IMR-90 (cell line): ENCODE measurements around the gene RPS19.

Source experiments
- CEBPB ChIP-seq: IDR thresholded peaks from 2 replicates; pipeline ENCODE4 v1.6.1; 2012; ENCODE audit warnings: low read depth, low read length, improper control_type of control experiment
- FOS ChIP-seq: fragments of 150-350 bp; IDR thresholded peaks from 2 replicates; pipeline ENCODE4 v1.6.1; 2016; ENCODE audit warnings: low read depth, low read length
- MAFK ChIP-seq: IDR thresholded peaks from 2 replicates; pipeline ENCODE4 v1.6.1; 2012; ENCODE audit warnings: low read depth, low read length, improper control_type of control experiment
- MAZ ChIP-seq: IDR thresholded peaks from 2 replicates; pipeline ENCODE4 v1.6.1; 2012; ENCODE audit warnings: low read depth, mild to moderate bottlenecking, low read length, improper control_type of control experiment, moderate library complexity, borderline replicate concordance
- MXI1 ChIP-seq: IDR thresholded peaks from 2 replicates; pipeline ENCODE4 v1.6.1; 2012; ENCODE audit warnings: low read depth, mild to moderate bottlenecking, low read length, moderate library complexity, borderline replicate concordance
- NFE2L2 ChIP-seq: fragments of 150-350 bp; IDR thresholded peaks from 2 replicates; pipeline ENCODE4 v1.6.1; 2016; ENCODE audit warnings: low read depth, mild to moderate bottlenecking, low read length
- POLR2A ChIP-seq: IDR thresholded peaks from 2 replicates; pipeline ENCODE4 v1.6.1; 2012; ENCODE audit warnings: mild to moderate bottlenecking, low read depth, low read length
- RAD21 ChIP-seq: IDR thresholded peaks from 2 replicates; pipeline ENCODE4 v1.6.1; 2012; ENCODE audit warnings: low read length, improper control_type of control experiment
- RCOR1 ChIP-seq: IDR thresholded peaks from 2 replicates; pipeline ENCODE4 v1.6.1; 2012; ENCODE audit warnings: mild to moderate bottlenecking, low read length, improper control_type of control experiment; ENCODE audit not compliant: insufficient replicate concordance
- RFX5 ChIP-seq: IDR thresholded peaks from 2 replicates; pipeline ENCODE4 v1.8.0; 2012; ENCODE audit warnings: low read depth, mild to moderate bottlenecking, low read length, moderate library complexity
- SMC3 ChIP-seq: fragments of 150-350 bp; IDR thresholded peaks from 2 replicates; pipeline ENCODE4 v1.6.1; 2016; ENCODE audit warnings: low read depth, mild to moderate bottlenecking, antibody characterized with exemption, low read length, moderate library complexity
- TF ChIP-seq, protein P1 (sequence below): conservative IDR thresholded peaks from 2 replicates; pipeline ENCODE4 v1.5.1; 2012; ENCODE audit warnings: mild to moderate bottlenecking, low read depth, low read length, improper control_type of control experiment
- TF ChIP-seq, protein P2 (sequence below): fragments of 150-350 bp; IDR thresholded peaks from 2 replicates; pipeline ENCODE4 v1.6.1; 2016; ENCODE audit warnings: low read depth, mild to moderate bottlenecking, low read length, moderate library complexity, borderline replicate concordance

DNA sequence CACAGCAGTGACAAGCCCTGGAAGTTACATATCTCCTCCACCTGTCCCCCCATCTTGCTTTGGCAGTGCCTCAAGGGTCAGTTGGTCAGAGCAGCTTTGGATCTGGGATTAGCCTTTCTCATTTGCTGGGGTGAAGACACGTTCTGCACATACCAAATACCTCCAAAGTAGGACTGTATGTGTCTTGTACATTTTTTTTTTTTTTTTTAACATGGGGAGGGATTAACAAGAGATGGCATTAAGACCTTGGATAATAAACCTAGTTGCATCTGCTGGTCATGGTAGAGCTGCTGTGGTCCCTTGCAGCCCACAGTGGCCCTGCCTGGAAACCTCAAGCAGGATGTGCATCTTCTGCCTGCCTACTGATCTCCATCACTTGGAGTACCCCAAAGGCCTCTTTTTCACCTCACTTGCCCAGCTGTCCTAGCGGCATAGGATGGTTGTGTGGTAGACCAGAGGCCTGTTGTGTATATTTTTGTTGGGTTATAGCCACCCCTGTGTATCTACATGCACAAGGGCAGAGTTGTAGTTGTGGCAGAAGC is 2.5 kb downstream of the RPS19 start:
- TF ChIP-seq POLR2A (no peak), RAD21 (no peak), MAZ (no peak), NFE2L2 (no peak), MAFK (no peak), SMC3 (no peak), RCOR1 (no peak), RFX5 (no peak), CEBPB (no peak), MXI1 (no peak), FOS (no peak)
- TF ChIP-seq, protein P1, sequence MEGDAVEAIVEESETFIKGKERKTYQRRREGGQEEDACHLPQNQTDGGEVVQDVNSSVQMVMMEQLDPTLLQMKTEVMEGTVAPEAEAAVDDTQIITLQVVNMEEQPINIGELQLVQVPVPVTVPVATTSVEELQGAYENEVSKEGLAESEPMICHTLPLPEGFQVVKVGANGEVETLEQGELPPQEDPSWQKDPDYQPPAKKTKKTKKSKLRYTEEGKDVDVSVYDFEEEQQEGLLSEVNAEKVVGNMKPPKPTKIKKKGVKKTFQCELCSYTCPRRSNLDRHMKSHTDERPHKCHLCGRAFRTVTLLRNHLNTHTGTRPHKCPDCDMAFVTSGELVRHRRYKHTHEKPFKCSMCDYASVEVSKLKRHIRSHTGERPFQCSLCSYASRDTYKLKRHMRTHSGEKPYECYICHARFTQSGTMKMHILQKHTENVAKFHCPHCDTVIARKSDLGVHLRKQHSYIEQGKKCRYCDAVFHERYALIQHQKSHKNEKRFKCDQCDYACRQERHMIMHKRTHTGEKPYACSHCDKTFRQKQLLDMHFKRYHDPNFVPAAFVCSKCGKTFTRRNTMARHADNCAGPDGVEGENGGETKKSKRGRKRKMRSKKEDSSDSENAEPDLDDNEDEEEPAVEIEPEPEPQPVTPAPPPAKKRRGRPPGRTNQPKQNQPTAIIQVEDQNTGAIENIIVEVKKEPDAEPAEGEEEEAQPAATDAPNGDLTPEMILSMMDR = no peak
- TF ChIP-seq, protein P2, sequence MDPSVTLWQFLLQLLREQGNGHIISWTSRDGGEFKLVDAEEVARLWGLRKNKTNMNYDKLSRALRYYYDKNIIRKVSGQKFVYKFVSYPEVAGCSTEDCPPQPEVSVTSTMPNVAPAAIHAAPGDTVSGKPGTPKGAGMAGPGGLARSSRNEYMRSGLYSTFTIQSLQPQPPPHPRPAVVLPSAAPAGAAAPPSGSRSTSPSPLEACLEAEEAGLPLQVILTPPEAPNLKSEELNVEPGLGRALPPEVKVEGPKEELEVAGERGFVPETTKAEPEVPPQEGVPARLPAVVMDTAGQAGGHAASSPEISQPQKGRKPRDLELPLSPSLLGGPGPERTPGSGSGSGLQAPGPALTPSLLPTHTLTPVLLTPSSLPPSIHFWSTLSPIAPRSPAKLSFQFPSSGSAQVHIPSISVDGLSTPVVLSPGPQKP = no peak
